GM18870 (cell line): Measurements from ENCODE around the gene VPS16.

Source experiments
- ATAC-seq: cut with Tn5 transposase; IDR thresholded peaks from one replicate; pipeline ENCODE4 v1.9.1; 2021; ENCODE audit warnings: moderate library complexity; ENCODE audit not compliant: unreplicated experiment

VPS16 gene

GRCh38 chr20:2840138-2840966 lies at the start of gene VPS16, which contains the start of gene PCED1A:
Gene VPS16 (plus strand): TSS chr20:2840745. CDS start chr20:2840775, 30 bp downstream.
Gene PCED1A (minus strand): TSS chr20:2840655. CDS start chr20:2839912, 743 bp downstream.
- ATAC-seq, result peak; percentile 62

- ATAC-seq, result no peak
These were observed 47.1 kb upstream of the VPS16 start for GRCh38 chr20:2793471-2793870.

- no peak for ATAC-seq
These were observed 46.3 kb upstream of the VPS16 start for GRCh38 chr20:2794202-2794748.

- ATAC-seq, result no peak
These were observed 45.6 kb upstream of the VPS16 start for GRCh38 chr20:2794866-2795447.

GRCh38 chr20:2795451-2795850 lies 45.1 kb upstream of the VPS16 start:
- ATAC-seq, result no peak

- no peak for ATAC-seq
These were observed 44.4 kb upstream of the VPS16 start for GRCh38 chr20:2796011-2796660.

GRCh38 chr20:2797136-2797983 lies 43.2 kb upstream of the VPS16 start:
- ATAC-seq, result no peak

- ATAC-seq, result no peak
These were observed 42.3 kb upstream of the VPS16 start for GRCh38 chr20:2798095-2798805.

- ATAC-seq, result no peak
These were observed 41.7 kb upstream of the VPS16 start for GRCh38 chr20:2798814-2799213.

- ATAC-seq, result no peak
These were observed 41.3 kb upstream of the VPS16 start for GRCh38 chr20:2799271-2799670.

GRCh38 chr20:2799688-2800520 lies 40.6 kb upstream of the VPS16 start:
- ATAC-seq, result no peak

- peak; percentile 43 for ATAC-seq
These were observed 39.8 kb upstream of the VPS16 start, which contains the start of gene CPXM1 for GRCh38 chr20:2800521-2801285. Gene CPXM1 (minus strand): TSS chr20:2800627. CDS start chr20:2800572, 55 bp downstream.

- no peak for ATAC-seq
These were observed 39.2 kb upstream of the VPS16 start for GRCh38 chr20:2801286-2801728.

- ATAC-seq, result no peak
These were observed 36.3 kb upstream of the VPS16 start for GRCh38 chr20:2804041-2804828.

- ATAC-seq, result no peak
These were observed 35.5 kb upstream of the VPS16 start for GRCh38 chr20:2804852-2805688.

GRCh38 chr20:2805689-2806350 lies 34.7 kb upstream of the VPS16 start:
- no peak for ATAC-seq
